Measurements from ENCODE around the gene METRN. TPM values are rescaled to one million over a fixed set of nuclear protein-coding genes. Genes with fewer than 3 reads are reported as not detected.

The METRN gene
- total and polyA plus RNA-seq, 2 donors (not counting 1 experiment from before 2014, with no cell fraction given), result 5.3 to 35.3 TPM

GRCh38 chr16:728131-728889 lies 13.4 kb downstream of the METRN start:
- Histone ChIP-seq H3K27ac (ENCODE audit: insufficient read depth, low read length) (no peak overlapping the region), H2AFZ (ENCODE audit: low read length) (no peak overlapping the region), H4K20me1 (ENCODE audit: control insufficient read depth, extremely low read depth, insufficient read depth, low read length) (no peaks in the 10 kb centered on the region), H3K9ac (ENCODE audit: insufficient read depth, low read length) (no peak overlapping the region), H3K4me2 (ENCODE audit: extremely low read depth, insufficient read depth, low read length) (peak overlapping the region; percentile 64), H3K4me3 (replicated peaks in 1 of 4; ENCODE audit: control extremely low read depth in 1 of 4, insufficient read depth in 1 of 4, low read depth in 3 of 4, low read length in 4 of 4) (peak overlapping the region in 3 of 4 experiments; percentile 19 to 75 (median 25)), H3K27me3 (ENCODE audit: control insufficient read depth, insufficient read depth, low read length) (no peaks in the 10 kb centered on the region), H3K4me1 (ENCODE audit: control insufficient read depth, extremely low read depth, insufficient read depth, low read length) (no peaks in the 10 kb centered on the region), H3K9me3 (ENCODE audit: control insufficient read depth, insufficient read depth, low read depth, low read length) (no peaks in the 10 kb centered on the region), H3K79me2 (ENCODE audit: control insufficient read depth, insufficient read depth, low read length) (no peaks in the 10 kb centered on the region), H3K36me3 (ENCODE audit: control insufficient read depth, insufficient read depth, low read length) (peaks cover 10% of the 10 kb centered on the region)
- TF ChIP-seq, protein P1, sequence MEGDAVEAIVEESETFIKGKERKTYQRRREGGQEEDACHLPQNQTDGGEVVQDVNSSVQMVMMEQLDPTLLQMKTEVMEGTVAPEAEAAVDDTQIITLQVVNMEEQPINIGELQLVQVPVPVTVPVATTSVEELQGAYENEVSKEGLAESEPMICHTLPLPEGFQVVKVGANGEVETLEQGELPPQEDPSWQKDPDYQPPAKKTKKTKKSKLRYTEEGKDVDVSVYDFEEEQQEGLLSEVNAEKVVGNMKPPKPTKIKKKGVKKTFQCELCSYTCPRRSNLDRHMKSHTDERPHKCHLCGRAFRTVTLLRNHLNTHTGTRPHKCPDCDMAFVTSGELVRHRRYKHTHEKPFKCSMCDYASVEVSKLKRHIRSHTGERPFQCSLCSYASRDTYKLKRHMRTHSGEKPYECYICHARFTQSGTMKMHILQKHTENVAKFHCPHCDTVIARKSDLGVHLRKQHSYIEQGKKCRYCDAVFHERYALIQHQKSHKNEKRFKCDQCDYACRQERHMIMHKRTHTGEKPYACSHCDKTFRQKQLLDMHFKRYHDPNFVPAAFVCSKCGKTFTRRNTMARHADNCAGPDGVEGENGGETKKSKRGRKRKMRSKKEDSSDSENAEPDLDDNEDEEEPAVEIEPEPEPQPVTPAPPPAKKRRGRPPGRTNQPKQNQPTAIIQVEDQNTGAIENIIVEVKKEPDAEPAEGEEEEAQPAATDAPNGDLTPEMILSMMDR (conservative IDR thresholded peaks at IDR 0.05 in 1 of 2, IDR thresholded peaks at IDR 0.05 in 1 of 2; ENCODE audit: low read depth in 1 of 2, low read length in 2 of 2), result no peak
- TF ChIP-seq EZH2 (IDR thresholded peaks at IDR 0.05; ENCODE audit: low read length, missing control alignments), result no peak
- DNase-seq (ENCODE audit: low read depth in 2 of 2), result peak; percentile 76 to 81

DNA sequence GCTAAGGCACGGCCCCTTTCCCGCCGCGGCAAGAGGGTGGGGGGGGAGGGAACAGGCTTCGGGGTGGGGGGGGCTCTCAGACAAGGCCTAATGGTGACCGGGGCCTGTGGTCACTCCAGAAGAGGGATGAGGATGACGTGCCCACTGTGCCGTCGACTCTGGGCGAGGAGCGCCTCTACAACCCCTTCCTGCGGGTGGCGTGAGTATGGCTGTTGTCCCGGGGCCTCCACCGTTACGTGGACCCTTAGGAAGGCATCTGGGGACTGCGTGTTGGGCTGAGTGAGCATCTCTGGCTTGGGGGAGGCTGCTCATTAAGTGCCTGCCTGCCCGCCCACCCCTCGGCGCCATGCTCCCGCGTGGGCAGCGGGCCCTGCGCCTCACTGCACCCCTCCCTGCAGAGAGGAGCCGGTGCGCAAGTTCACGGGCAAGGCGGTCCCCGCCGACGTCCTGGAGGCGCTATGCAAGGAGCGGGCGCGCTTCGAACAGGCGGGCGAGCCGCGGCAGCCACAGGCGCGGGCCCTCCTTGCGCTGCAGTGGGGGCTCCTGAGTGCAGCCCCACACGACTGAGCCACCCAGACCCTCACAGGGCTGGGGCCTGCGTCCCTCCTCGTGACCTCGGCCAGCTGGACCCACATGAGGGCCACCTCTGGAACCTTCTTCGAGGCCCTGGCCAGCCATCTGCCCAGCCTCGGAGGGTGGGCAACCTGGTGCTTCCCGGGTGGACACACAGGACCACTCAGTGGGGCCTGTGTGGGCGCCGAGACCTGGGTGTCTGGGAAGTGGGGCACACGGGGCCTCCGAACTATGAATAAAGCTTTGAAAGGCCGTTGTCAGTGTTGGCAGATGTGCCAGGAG lies 14.2 kb downstream of the METRN start:
- no peak overlapping the region for H2AFZ ChIP-seq (ENCODE audit: low read length)
- no peaks in the 10 kb centered on the region for H3K9me3 ChIP-seq (ENCODE audit: control insufficient read depth, insufficient read depth, low read depth, low read length)
- H3K27ac ChIP-seq (ENCODE audit: insufficient read depth, low read length), result no peak overlapping the region
- no peaks in the 10 kb centered on the region for H3K79me2 ChIP-seq (ENCODE audit: control insufficient read depth, insufficient read depth, low read length)
- H3K4me3 ChIP-seq (replicated peaks in 1 of 4; ENCODE audit: control extremely low read depth in 1 of 4, insufficient read depth in 1 of 4, low read depth in 3 of 4, low read length in 4 of 4), result peak overlapping the region in 1 of 4 experiments; percentile 75
- H3K9ac ChIP-seq (ENCODE audit: insufficient read depth, low read length), result no peak overlapping the region
- no peak overlapping the region for H3K4me2 ChIP-seq (ENCODE audit: extremely low read depth, insufficient read depth, low read length)
- no peaks in the 10 kb centered on the region for H3K4me1 ChIP-seq (ENCODE audit: control insufficient read depth, extremely low read depth, insufficient read depth, low read length)
- H4K20me1 ChIP-seq (ENCODE audit: control insufficient read depth, extremely low read depth, insufficient read depth, low read length), result no peaks in the 10 kb centered on the region
- no peaks in the 10 kb centered on the region for H3K27me3 ChIP-seq (ENCODE audit: control insufficient read depth, insufficient read depth, low read length)
- TF ChIP-seq, protein P1 (conservative IDR thresholded peaks at IDR 0.05 in 1 of 2, IDR thresholded peaks at IDR 0.05 in 1 of 2; ENCODE audit: low read depth in 1 of 2, low read length in 2 of 2), result no peak
- no peak for TF ChIP-seq EZH2 (IDR thresholded peaks at IDR 0.05; ENCODE audit: low read length, missing control alignments)
- peaks cover 15% of the 10 kb centered on the region for H3K36me3 ChIP-seq (ENCODE audit: control insufficient read depth, insufficient read depth, low read length)
- DNase-seq (ENCODE audit: low read depth in 2 of 2), result no peak

Measured in fibroblast of lung (primary cell).